Renal cortex interstitium (tissue), 11 donors: ENCODE data around the gene KCNIP3. TPM values are rescaled to one million over a fixed set of nuclear protein-coding genes. Genes with fewer than 3 reads are reported as not detected.

ENCODE experiments used
- DNase-seq, 11 donors: peaks; one replicate each; pipeline ENCODE4 v3.0.0-alpha.2; 2013; ENCODE audit warnings: low read depth in 9 of 11, low spot score in 4 of 11; ENCODE audit errors: extremely low read depth in 1 of 11
- polyA plus RNA-seq, 3 donors: library from polyadenylated mRNA; unstranded; fragments of 120-200 nt; gene quantifications; one replicate each; pipeline ENCODE4 v1.2.1, GENCODE V29; 2013; ENCODE audit not compliant: insufficient read length in 3 of 3

Gene KCNIP3
- polyA plus RNA-seq, 3 donors = 12.4 to 22.4 (median 16.5) TPM

- DNase-seq = no peak
Observed at GRCh38 chr2:95287336-95287735, 9.8 kb upstream of the KCNIP3 start.

GRCh38 chr2:95287806-95288205, 9.3 kb upstream of the KCNIP3 start:
- no peak for DNase-seq

- DNase-seq = no peak
Observed at GRCh38 chr2:95289253-95289652, 7.9 kb upstream of the KCNIP3 start.

- DNase-seq = no peak
Observed at GRCh38 chr2:95291222-95291621, 5.9 kb upstream of the KCNIP3 start.

- DNase-seq = no peak
Observed at GRCh38 chr2:95292623-95293260, 4.4 kb upstream of the KCNIP3 start.

GRCh38 chr2:95294579-95295250, 2.4 kb upstream of the KCNIP3 start:
- DNase-seq = no peak

- DNase-seq = no peak
Observed at GRCh38 chr2:95295376-95295775, 1.8 kb upstream of the KCNIP3 start.

- DNase-seq = no peak
Observed at GRCh38 chr2:95296011-95296410, 1.1 kb upstream of the KCNIP3 start.

- no peak for DNase-seq
Observed at GRCh38 chr2:95297639-95298395, 670 bp downstream of the KCNIP3 start.

- no peak for DNase-seq
Observed at GRCh38 chr2:95298486-95299111, 1.5 kb downstream of the KCNIP3 start.

- no peak for DNase-seq
Observed at GRCh38 chr2:95299961-95300360, 2.8 kb downstream of the KCNIP3 start.

- no peak for DNase-seq
Observed at GRCh38 chr2:95300450-95300849, 3.3 kb downstream of the KCNIP3 start.

- no peak for DNase-seq
Observed at GRCh38 chr2:95301186-95301585, 4.0 kb downstream of the KCNIP3 start.

- DNase-seq = no peak
Observed at GRCh38 chr2:95301876-95302641, 4.9 kb downstream of the KCNIP3 start.

- no peak for DNase-seq
Observed at GRCh38 chr2:95303191-95303919, 6.2 kb downstream of the KCNIP3 start.

- DNase-seq = no peak
Observed at GRCh38 chr2:95305380-95306061, 8.4 kb downstream of the KCNIP3 start.

GRCh38 chr2:95306336-95306895, 9.3 kb downstream of the KCNIP3 start:
- DNase-seq = no peak

- DNase-seq = no peak
Observed at GRCh38 chr2:95307036-95307435, 9.9 kb downstream of the KCNIP3 start.
